HG02642 (cell line): Measurements from ENCODE around the gene LEMD3.
A peak's percentile ranks its signal among the peaks of the same experiment; 100 is the strongest.
"Not testable (repeated sequence)": the region's sequence is repeated elsewhere in the genome, so short reads cannot be mapped to it uniquely, and the experiment has no call there.

Experiments
- ATAC-seq: cut with Tn5 transposase; IDR thresholded peaks from one replicate; pipeline ENCODE4 v1.9.1; 2021; ENCODE audit warnings: mild to moderate bottlenecking; ENCODE audit not compliant: unreplicated experiment, poor library complexity

LEMD3 gene

DNA sequence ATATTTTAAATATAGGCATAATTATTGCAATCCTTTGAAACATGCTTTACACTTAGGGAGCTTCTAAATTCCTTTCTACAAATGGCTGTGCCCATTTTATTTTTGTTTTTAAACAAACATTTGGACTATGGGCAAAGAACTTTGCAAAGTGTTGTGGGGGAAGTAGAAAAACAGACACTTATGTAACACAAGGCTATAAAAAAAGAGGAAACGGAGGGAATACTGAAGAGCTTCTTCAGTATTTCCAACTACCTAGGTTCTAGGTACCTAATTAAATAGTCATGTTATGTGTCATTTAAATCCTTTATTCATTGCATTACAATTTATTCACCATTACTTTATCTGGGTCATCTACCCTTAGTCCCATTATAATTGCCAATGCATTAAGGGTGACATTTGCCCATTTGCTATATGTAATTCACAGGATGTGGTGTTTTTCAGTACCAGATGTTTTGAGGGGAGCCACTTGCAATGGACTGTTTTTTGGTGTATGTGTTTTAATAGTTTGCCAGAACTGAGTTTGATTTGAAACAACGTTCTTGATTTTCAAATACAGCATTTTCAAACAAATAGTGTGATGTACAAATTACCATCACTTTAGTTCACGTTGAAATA, 107.6 kb downstream of the LEMD3 start:
- no peak for ATAC-seq

- no peak for ATAC-seq
Measured at GRCh38 chr12:65277994-65278575, 108.7 kb downstream of the LEMD3 start.

DNA sequence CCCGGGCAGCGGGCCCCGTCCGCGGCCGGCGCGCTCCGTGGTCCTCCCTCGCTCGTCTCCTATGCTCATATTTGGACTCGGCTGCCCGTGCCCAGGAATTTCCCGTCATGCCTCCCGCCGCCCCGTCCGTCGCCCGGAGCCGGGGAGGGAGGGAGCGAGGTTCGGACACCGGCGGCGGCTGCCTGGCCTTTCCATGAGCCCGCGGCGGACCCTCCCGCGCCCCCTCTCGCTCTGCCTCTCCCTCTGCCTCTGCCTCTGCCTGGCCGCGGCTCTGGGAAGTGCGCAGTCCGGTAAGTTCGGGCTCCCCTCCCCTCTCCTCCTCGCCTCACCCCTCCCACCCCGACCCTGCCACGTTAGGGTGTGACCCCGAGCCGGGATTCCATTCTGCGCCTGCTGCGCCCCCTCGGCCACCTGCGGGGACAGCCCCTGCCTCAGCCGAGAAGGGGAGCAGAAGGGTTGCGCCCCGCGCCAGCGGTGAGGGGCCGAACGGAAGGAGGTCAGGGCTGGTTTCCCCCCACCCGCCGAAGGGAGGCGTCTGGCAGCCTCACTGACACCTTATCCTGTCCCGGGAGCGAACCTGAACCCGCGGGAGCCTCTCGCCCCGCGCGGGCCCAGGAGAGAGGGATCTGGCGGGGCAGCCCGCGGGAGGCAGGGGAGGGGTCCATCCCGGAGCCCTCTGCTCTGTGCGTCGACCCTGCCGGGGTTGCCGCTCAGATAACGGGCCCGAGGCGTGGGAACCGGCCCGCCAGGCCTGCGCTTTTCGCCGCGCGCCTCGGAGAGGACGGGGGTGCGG, 109.4 kb downstream of the LEMD3 start, which contains the start of gene MSRB3:
TSS of gene MSRB3 (plus strand) at position 108 of the 793 bp plus-strand sequence. CDS start 29,897 bp downstream, outside the sequence.
- ATAC-seq = peak; percentile 75

DNA sequence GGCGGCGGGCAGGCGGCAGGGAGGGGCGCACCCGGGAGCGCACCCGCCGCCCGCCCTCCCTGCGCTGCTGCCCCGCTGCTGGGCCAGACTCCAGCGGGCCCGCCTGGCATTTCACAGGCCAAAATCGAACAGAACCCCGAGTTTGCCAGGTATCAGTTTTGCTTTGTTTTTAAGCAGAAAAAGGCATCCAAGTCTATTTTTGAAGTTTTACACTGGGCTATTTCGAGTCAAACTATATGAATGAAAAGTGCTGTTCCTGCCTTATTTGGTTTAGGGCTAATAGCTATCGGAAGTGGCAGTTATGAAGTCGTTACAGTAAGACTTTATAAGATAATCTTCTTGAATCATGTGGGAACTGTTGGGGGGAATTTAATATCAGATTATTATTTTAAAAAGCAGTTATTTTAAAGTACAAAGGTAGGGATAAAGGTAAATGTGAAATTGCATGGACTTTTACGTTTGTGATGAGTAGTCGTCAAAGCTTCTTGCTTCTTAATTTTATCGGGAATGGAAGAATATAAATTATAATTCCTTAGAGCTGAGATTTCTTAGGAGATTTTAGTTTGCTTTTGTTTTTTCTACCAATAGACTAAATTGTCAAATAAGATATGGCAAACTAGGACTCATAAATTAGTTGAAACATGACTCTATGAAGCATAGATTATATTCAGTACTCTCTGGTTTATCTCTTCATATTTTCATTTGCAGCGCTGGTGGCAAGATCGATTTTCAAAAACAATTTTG, 110.2 kb downstream of the LEMD3 start:
- no peak for ATAC-seq

- ATAC-seq = no peak
Measured at GRCh38 chr12:65280306-65280705, 110.9 kb downstream of the LEMD3 start.

GRCh38 chr12:65282840-65283239, 113.5 kb downstream of the LEMD3 start:
- no peak for ATAC-seq

- ATAC-seq = not testable (repeated sequence)
Measured at GRCh38 chr12:65285532-65285931, 116.1 kb downstream of the LEMD3 start.

- no peak for ATAC-seq
Measured at GRCh38 chr12:65287426-65287825, 118.0 kb downstream of the LEMD3 start.

- ATAC-seq = no peak
Measured at GRCh38 chr12:65292241-65292640, 122.9 kb downstream of the LEMD3 start.

DNA sequence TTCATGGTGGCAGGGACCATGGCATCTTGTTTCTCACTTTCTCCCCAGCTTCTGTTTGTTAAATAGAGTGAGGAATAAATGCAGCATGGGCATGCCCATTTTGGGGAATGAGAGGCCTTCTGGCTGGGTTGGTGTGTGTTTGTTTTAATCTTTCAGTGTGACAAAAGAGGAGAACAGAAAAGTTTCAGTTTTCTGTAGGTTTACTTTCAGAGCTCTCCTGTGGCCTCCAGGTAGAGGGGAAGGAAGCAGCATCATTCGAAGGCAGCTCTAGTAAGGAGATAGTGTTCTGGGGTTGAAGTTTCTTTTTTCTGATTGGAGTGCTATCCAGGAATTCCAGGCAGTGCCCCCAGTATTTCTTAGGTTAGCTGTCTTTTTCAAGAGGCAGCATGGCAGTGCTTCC, 124.4 kb downstream of the LEMD3 start:
- no peak for ATAC-seq

- ATAC-seq = no peak
Measured at GRCh38 chr12:65294641-65295262, 125.4 kb downstream of the LEMD3 start.

- ATAC-seq = no peak
Measured at GRCh38 chr12:65296508-65297265, 127.3 kb downstream of the LEMD3 start.
